Hepatocyte (in vitro differentiated cells): Measurements from ENCODE around the gene PDGFRB.

Experiments
- CTCF ChIP-seq: fragments of 200-600 bp; sonication (generic); IDR thresholded peaks from 2 replicates; pipeline ENCODE4 v1.5.1; 2016; ENCODE audit warnings: antibody characterized with exemption, mild to moderate bottlenecking; ENCODE audit not compliant: poor library complexity
- EZH2phosphoT487 ChIP-seq: fragments of 200-600 bp; sonication (generic); IDR thresholded peaks from one replicate; pipeline ENCODE4 v1.6.1; 2018; ENCODE audit warnings: antibody characterized with exemption, mild to moderate bottlenecking, low read depth, moderate library complexity; ENCODE audit not compliant: unreplicated experiment, severe bottlenecking

- TF ChIP-seq CTCF: peak; percentile 27
- TF ChIP-seq EZH2phosphoT487: no peak
These were observed 19.9 kb upstream of the PDGFRB start for GRCh38 chr5:150175536-150175935.
